Heart left ventricle (tissue), 13 donors: ENCODE results near the gene LPO.

Experiments
- CTCF ChIP-seq, 12 donors: fragments of 200-600 bp; sonication (generic) in 4 of 12; IDR thresholded peaks; one replicate each; pipeline versions ENCODE4 v1.5.0 to v1.8.0; 2018 to 2022; ENCODE audit warnings: antibody characterized with exemption in 12 of 12, mild to moderate bottlenecking in 5 of 12
- POLR2A ChIP-seq, 2 donors: fragments of 450-650 bp; IDR thresholded peaks; one replicate each; pipeline ENCODE4 v1.6.1; 2017; ENCODE audit warnings: antibody characterized with exemption in 2 of 2, mild to moderate bottlenecking in 2 of 2, moderate library complexity in 2 of 2
- donor health status: ischemic (EF 13 %, LVEDD 7.1; RV severe dilation, severe dysfunction).
- donor health status: DM: no; HTN: yes; CAD: no.
- donor health status: DM: no; HTN: no; CAD: no.
- donor health status: ischemic (EF 25% LVEDD 6.9; RV normal size, moderate dysfunction).
- donor health status: ischemic (EF 25% LVEDD 5.7; RV mildly dilated, moderate dysfunction).
- donor health status: ischemic (EF 35%, LVEDD 5.7; RV mildly dilated, moderate dysfunction).
- donor health status: nonischemic (EF 11% LVEDD 7.7; RV severe dilation, severe dysfunction).
- donor health status: DM: yes; HTN: yes; CAD: no.
- donor health status: PGD.
- donor health status: ischemic (EF 29% LVEDD 5.4; RV normal size, mild dysfunction).
- donor health status: nonischemic (EF 23%, LVEDD 6.1; RV moderate dilation, normal function).

- TF ChIP-seq CTCF (IDR thresholded peaks at IDR 0.05) = no peak
- no peak for TF ChIP-seq POLR2A (IDR thresholded peaks at IDR 0.05)
Measured at GRCh38 chr17:58276423-58276822, 38.0 kb downstream of the LPO start.
